GM23338 (cell line): ENCODE data around the gene DNM2. TPM values are rescaled to one million over a fixed set of nuclear protein-coding genes. Genes with fewer than 3 reads are reported as not detected.

Source experiments
- ATAC-seq: fragments of 200-7000 bp; cut with Tn5 transposase; 3 replicates; pipeline ENCODE4 v1.9.1; 2020
- DNase-seq: peaks from one replicate; pipeline ENCODE4 v3.0.0-alpha.2; 2015; ENCODE audit warnings: low spot score
- H2AFZ ChIP-seq: fragments of 200-600 bp; sonication (generic); 2 replicates; pipeline ENCODE4 v1.8.0; 2016; ENCODE audit warnings: antibody characterized with exemption, mild to moderate bottlenecking, moderate library complexity
- H3F3A ChIP-seq: fragments of 200-600 bp; sonication (generic); replicated peaks from 2 replicates; pipeline ENCODE4 v1.8.0; 2017; ENCODE audit warnings: antibody characterized with exemption, mixed run types, low read depth
- H3K27ac ChIP-seq: fragments of 200-600 bp; sonication (generic); 2 replicates; pipeline ENCODE4 v1.6.1; 2016; ENCODE audit warnings: low read depth
- H3K27me3 ChIP-seq: fragments of 200-600 bp; sonication (generic); 2 replicates; pipeline ENCODE4 v1.8.0; 2016; ENCODE audit warnings: mild to moderate bottlenecking, mixed run types, moderate library complexity; ENCODE audit not compliant: insufficient read depth
- H3K36me3 ChIP-seq: fragments of 200-600 bp; sonication (generic); 2 replicates; pipeline ENCODE4 v1.8.0; 2016; ENCODE audit warnings: mild to moderate bottlenecking; ENCODE audit not compliant: insufficient read depth
- H3K4me1 ChIP-seq: fragments of 200-600 bp; sonication (generic); 2 replicates; pipeline ENCODE4 v1.8.0; 2016; ENCODE audit warnings: mild to moderate bottlenecking, moderate library complexity; ENCODE audit not compliant: insufficient read depth
- H3K4me2 ChIP-seq: fragments of 200-600 bp; sonication (generic); 2 replicates; pipeline ENCODE4 v1.7.1; 2017; ENCODE audit warnings: mixed run types
- H3K4me3 ChIP-seq: fragments of 200-600 bp; sonication (generic); 2 replicates; pipeline ENCODE4 v1.6.1; 2016; ENCODE audit warnings: mixed run types
- H3K79me2 ChIP-seq: fragments of 200-600 bp; sonication (generic); replicated peaks from 2 replicates; pipeline ENCODE4 v1.8.0; 2017; ENCODE audit warnings: mild to moderate bottlenecking; ENCODE audit not compliant: insufficient read depth
- H3K9me2 ChIP-seq: fragments of 200-600 bp; sonication (generic); 2 replicates; pipeline ENCODE4 v1.8.0; 2017; ENCODE audit not compliant: insufficient read depth
- H4K20me1 ChIP-seq: fragments of 200-600 bp; sonication (generic); replicated peaks from 2 replicates; pipeline ENCODE4 v1.8.0; 2017; ENCODE audit warnings: mild to moderate bottlenecking; ENCODE audit not compliant: insufficient read depth
- H3K27ac Mint-ChIP-seq: 2 replicates; pipeline ENCODE4 v1.8.0; 2020; ENCODE audit warnings: inconsistent platforms, mild to moderate bottlenecking, moderate library complexity, mixed read lengths
- H3K27me3 Mint-ChIP-seq: 3 replicates; pipeline ENCODE4 v1.8.0; 2022; ENCODE audit warnings: low read depth, mild to moderate bottlenecking, moderate library complexity, mixed read lengths, inconsistent platforms; ENCODE audit not compliant: insufficient read depth, poor library complexity
- H3K36me3 Mint-ChIP-seq: 3 replicates; pipeline ENCODE4 v1.8.0; 2021; ENCODE audit warnings: low read depth, mild to moderate bottlenecking, inconsistent platforms, moderate library complexity, mixed read lengths
- H3K4me1 Mint-ChIP-seq: 3 replicates; pipeline ENCODE4 v1.8.0; 2020; ENCODE audit warnings: mild to moderate bottlenecking, inconsistent platforms, mixed read lengths
- H3K4me3 Mint-ChIP-seq: 3 replicates; pipeline ENCODE4 v1.8.0; 2021; ENCODE audit warnings: moderate library complexity, mild to moderate bottlenecking, inconsistent platforms, mixed read lengths
- H3K9me3 Mint-ChIP-seq: 3 replicates; pipeline ENCODE4 v1.8.0; 2020; ENCODE audit warnings: moderate library complexity, mild to moderate bottlenecking, inconsistent platforms, mixed read lengths
- CREB1 ChIP-seq: fragments of 250-450 bp; sonication (Bioruptor Pico); IDR thresholded peaks from 2 replicates; pipeline ENCODE4 v1.5.0; 2020; ENCODE audit warnings: low read depth, mild to moderate bottlenecking, moderate library complexity
- ETS1 ChIP-seq: IDR thresholded peaks from 2 replicates; pipeline ENCODE4 v1.6.1; 2016; ENCODE audit warnings: antibody characterized with exemption
- JUNB ChIP-seq: IDR thresholded peaks from one replicate; pipeline ENCODE4 v1.6.1; 2016; ENCODE audit warnings: antibody characterized with exemption; ENCODE audit not compliant: unreplicated experiment
- ZNF114 ChIP-seq: fragments of 250-450 bp; sonication (Bioruptor Pico); IDR thresholded peaks from 2 replicates; pipeline ENCODE4 v1.5.0; 2020; ENCODE audit warnings: mild to moderate bottlenecking, moderate library complexity
- ZNF462 ChIP-seq: fragments of 250-450 bp; sonication (Bioruptor Pico); IDR thresholded peaks from 2 replicates; pipeline ENCODE4 v1.5.0; 2020; ENCODE audit warnings: mild to moderate bottlenecking, moderate library complexity
- polyA plus RNA-seq: library from polyadenylated mRNA; unstranded; fragments of >200 nt; fragmentation: Nextera tagmentation; extraction: Ambion mirVana; gene quantifications from 2 replicates; pipeline ENCODE4 v1.2.1, GENCODE V29; 2016
- total RNA-seq: library from RNA; depleted of rRNA; stranded (reverse); fragments of >200 nt; shearing (Covaris generic); gene quantifications from 2 replicates; pipeline ENCODE4 v1.2.3, GENCODE V29; 2014

Gene DNM2
- total and polyA plus RNA-seq, 2 experiments from 2014 or later: 40.7 to 138 TPM

- TF ChIP-seq ZNF462 (CRISPR knock-in tag): no peak
- TF ChIP-seq CREB1 (CRISPR knock-in tag): no peak
- no peak for TF ChIP-seq JUNB
Measured at GRCh38 chr19:10823690-10824089, 105.8 kb downstream of the DNM2 start (continued).

GRCh38 chr19:10826231-10826630 lies 108.4 kb downstream of the DNM2 start:
- Histone ChIP-seq H3K4me1 (no peaks in the 10 kb centered on the region), H3K4me2 (no peak overlapping the region), H3K4me3 (no peak overlapping the region), H3K79me2 (no peaks in the 10 kb centered on the region), H4K20me1 (no peaks in the 10 kb centered on the region), H3K27me3 (no peaks in the 10 kb centered on the region), H3K27ac (no peak overlapping the region), H3K9me2 (no peaks in the 10 kb centered on the region), H3K36me3 (no peaks in the 10 kb centered on the region), H3F3A (peaks cover 7% of the 10 kb centered on the region; the same call in 1 of the 2 replicates), H2AFZ (no peak overlapping the region)
- Mint-ChIP-seq H3K36me3 (peaks cover 43% of the 10 kb centered on the region), H3K27ac (no peak overlapping the region), H3K9me3 (no peaks in the 10 kb centered on the region; the same call in 2 of the 3 replicates), H3K27me3 (peaks cover 10% of the 10 kb centered on the region), H3K4me1 (no peaks in the 10 kb centered on the region), H3K4me3 (no peak overlapping the region)
- DNase-seq (no peak), ATAC-seq (no peak)
- TF ChIP-seq ZNF114 (CRISPR knock-in tag) (no peak), CREB1 (CRISPR knock-in tag) (no peak), ETS1 (no peak), ZNF462 (CRISPR knock-in tag) (no peak)
